GM12864 (cell line): ENCODE data around the gene C11orf21.
A peak's percentile ranks its signal among the peaks of the same experiment; 100 is the strongest.

Source experiments
- DNase-seq: peaks from one replicate; pipeline ENCODE4 v3.0.0-alpha.2; 2011; ENCODE audit warnings: low read depth
- H3K4me3 ChIP-seq: 2 replicates; pipeline ENCODE4 v1.5.1; 2011; ENCODE audit warnings: mild to moderate bottlenecking, low read depth, low read length, control low read depth
- TF ChIP-seq, protein P1 (sequence below): IDR thresholded peaks from 2 replicates; pipeline ENCODE4 v1.5.1; 2011; ENCODE audit warnings: low read depth, mild to moderate bottlenecking, moderate library complexity, low read length, control low read depth, inconsistent platforms; ENCODE audit errors: missing control alignments

The C11orf21 gene

GRCh38 chr11:2272946-2273280 lies 28.8 kb downstream of the C11orf21 start:
- TF ChIP-seq, protein P1, sequence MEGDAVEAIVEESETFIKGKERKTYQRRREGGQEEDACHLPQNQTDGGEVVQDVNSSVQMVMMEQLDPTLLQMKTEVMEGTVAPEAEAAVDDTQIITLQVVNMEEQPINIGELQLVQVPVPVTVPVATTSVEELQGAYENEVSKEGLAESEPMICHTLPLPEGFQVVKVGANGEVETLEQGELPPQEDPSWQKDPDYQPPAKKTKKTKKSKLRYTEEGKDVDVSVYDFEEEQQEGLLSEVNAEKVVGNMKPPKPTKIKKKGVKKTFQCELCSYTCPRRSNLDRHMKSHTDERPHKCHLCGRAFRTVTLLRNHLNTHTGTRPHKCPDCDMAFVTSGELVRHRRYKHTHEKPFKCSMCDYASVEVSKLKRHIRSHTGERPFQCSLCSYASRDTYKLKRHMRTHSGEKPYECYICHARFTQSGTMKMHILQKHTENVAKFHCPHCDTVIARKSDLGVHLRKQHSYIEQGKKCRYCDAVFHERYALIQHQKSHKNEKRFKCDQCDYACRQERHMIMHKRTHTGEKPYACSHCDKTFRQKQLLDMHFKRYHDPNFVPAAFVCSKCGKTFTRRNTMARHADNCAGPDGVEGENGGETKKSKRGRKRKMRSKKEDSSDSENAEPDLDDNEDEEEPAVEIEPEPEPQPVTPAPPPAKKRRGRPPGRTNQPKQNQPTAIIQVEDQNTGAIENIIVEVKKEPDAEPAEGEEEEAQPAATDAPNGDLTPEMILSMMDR = no peak
- no peak overlapping the region for H3K4me3 ChIP-seq
- DNase-seq = no peak

GRCh38 chr11:2272228-2272945 lies 29.3 kb downstream of the C11orf21 start:
- TF ChIP-seq, protein P1 = no peak

DNA sequence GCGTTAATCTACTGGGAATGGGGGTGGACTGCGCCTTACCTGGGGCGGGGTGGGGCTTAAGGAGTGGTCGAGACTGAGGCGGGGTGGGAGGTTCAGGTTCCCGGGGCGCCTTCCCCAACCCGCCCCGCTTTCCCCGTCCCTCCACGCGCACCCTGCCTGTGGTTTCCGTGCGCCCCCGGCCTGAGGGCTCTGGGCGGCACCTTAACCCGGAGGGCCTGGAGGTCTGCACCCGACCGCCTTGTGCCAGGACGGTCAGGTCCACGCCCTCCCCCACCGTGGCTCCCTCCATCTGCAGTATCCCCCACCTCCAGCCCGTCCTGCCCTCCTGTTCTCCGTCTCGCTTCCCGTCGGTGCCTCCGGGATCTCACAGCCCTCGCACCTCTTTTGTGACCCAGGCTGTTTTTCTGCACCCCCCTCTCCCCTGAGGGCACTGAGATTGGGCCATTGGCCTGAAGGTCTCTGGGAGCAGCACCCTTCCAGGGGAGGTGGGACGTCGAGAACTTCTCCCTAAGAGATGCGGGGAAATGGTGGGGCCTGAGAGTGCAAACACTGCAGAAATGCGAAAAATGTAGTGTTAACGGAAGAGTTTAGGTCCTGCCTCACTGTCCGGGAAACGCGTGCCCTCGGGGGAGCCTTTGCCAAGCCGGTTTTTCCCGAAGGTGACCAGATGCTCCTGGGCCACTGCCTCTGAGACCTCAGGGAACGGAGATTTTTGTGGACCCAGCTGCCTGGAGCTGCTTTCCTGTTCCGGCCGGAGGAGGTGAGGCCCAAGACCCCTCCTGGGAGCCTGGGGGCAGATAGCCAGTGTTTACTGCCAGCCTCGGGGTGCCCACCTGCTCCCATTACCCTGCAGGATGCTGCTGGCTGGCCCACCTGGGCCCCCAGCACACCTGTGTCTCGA lies 30.1 kb downstream of the C11orf21 start:
- no peak overlapping the region for H3K4me3 ChIP-seq
- TF ChIP-seq, protein P1 = no peak
- DNase-seq = no peak

More at GRCh38 chr11:2272228-2272945, 29.3 kb downstream of the C11orf21 start:
- no peak overlapping the region for H3K4me3 ChIP-seq
- no peak for DNase-seq

GRCh38 chr11:2271077-2271326 lies 30.7 kb downstream of the C11orf21 start:
- DNase-seq = no peak
- TF ChIP-seq, protein P1 = no peak
- no peak overlapping the region for H3K4me3 ChIP-seq

DNA sequence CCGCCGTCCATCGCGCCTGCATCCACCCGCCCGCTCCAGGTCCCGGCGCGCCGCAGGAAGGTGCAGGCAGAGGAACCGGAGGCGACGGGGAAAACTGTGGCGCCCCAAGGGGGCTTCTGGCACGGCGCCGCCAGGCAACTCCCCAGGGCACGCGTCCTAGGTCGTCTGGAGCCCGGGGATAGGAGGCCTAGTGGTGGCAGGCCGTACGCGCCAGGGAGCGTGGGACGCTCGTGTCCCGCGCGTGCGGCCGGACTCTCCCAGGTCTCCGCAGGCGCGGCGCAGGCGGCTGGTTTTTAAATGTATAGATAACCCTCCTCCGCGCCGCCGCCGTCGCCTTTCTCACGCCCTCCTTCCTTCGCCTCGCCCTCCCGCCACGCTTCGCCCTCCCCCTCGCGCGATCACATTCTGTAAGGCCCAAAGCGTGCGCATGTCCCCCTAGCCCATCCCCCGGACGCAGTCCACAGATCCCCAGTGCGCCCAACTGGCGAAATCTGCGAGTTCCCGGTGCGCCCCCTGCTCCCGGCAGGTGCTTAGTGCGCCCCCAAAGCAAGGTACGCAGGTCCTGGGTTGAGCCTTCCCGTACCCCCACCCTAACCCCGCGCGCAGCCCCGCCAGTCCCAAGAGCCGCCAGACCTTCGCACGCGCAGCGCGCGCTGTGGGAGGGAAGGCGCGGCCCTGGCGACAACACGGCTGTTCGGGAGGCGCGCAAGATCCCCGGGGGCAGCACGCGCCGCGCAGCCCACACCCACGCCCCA lies 31.2 kb downstream of the C11orf21 start, which contains the start of gene ASCL2:
Gene ASCL2, minus strand, starts transcription at position 267 of the 755 bp plus-strand sequence. Its CDS starts 256 bp downstream, at position 11.
- TF ChIP-seq, protein P1 = no peak
- peak within 1 kb of the TSS; percentile 19 for H3K4me3 ChIP-seq
- DNase-seq = no peak

GRCh38 chr11:2269601-2270321 lies 32.0 kb downstream of the C11orf21 start:
- TF ChIP-seq, protein P1 = peak; percentile 7
- DNase-seq = no peak
- H3K4me3 ChIP-seq = no peak overlapping the region; the same call in 1 of the 2 replicates
